IPS DF 4.7 (cell line): ENCODE data around the gene TBC1D1.

ENCODE experiments used
- DNase-seq: peaks from one replicate; pipeline ENCODE4 v3.0.0-alpha.2; 2013; ENCODE audit warnings: low spot score; ENCODE audit errors: extremely low read depth

Gene TBC1D1

GRCh38 chr4:37890801-37891259 lies at the start of gene TBC1D1:
TBC1D1 (plus strand) TSS chr4:37891084; CDS start chr4:37902096, 11,012 bp downstream.
- DNase-seq: no peak

GRCh38 chr4:37844204-37844603 lies 46.7 kb upstream of the TBC1D1 start:
- no peak for DNase-seq

GRCh38 chr4:37845201-37845600 lies 45.7 kb upstream of the TBC1D1 start:
- DNase-seq: no peak

GRCh38 chr4:37847311-37847884 lies 43.5 kb upstream of the TBC1D1 start:
- DNase-seq: no peak

GRCh38 chr4:37852376-37852775 lies 38.5 kb upstream of the TBC1D1 start:
- DNase-seq: no peak

GRCh38 chr4:37858112-37858511 lies 32.8 kb upstream of the TBC1D1 start:
- no peak for DNase-seq

GRCh38 chr4:37858872-37859271 lies 32.0 kb upstream of the TBC1D1 start:
- no peak for DNase-seq

GRCh38 chr4:37860266-37860665 lies 30.6 kb upstream of the TBC1D1 start:
- no peak for DNase-seq

GRCh38 chr4:37862961-37863360 lies 27.9 kb upstream of the TBC1D1 start:
- no peak for DNase-seq

GRCh38 chr4:37864786-37865185 lies 26.1 kb upstream of the TBC1D1 start:
- no peak for DNase-seq

- no peak for DNase-seq
These were observed 25.4 kb upstream of the TBC1D1 start for GRCh38 chr4:37865450-37865849.

GRCh38 chr4:37867102-37867501 lies 23.8 kb upstream of the TBC1D1 start:
- DNase-seq: no peak

GRCh38 chr4:37868238-37868637 lies 22.6 kb upstream of the TBC1D1 start:
- DNase-seq: no peak

- no peak for DNase-seq
These were observed 18.4 kb upstream of the TBC1D1 start for GRCh38 chr4:37872310-37872988.

GRCh38 chr4:37873386-37873785 lies 17.5 kb upstream of the TBC1D1 start:
- no peak for DNase-seq

GRCh38 chr4:37876156-37876555 lies 14.7 kb upstream of the TBC1D1 start:
- DNase-seq: no peak

- no peak for DNase-seq
These were observed 11.5 kb upstream of the TBC1D1 start for GRCh38 chr4:37879365-37879764.

- DNase-seq: no peak
These were observed 9.1 kb upstream of the TBC1D1 start for GRCh38 chr4:37881811-37882210.

GRCh38 chr4:37882665-37883296 lies 8.1 kb upstream of the TBC1D1 start:
- DNase-seq: no peak

- no peak for DNase-seq
These were observed 5.9 kb upstream of the TBC1D1 start for GRCh38 chr4:37884855-37885487.

GRCh38 chr4:37885496-37885895 lies 5.4 kb upstream of the TBC1D1 start:
- DNase-seq: no peak
